Muscle layer of colon (tissue), 2 donors: ENCODE results near the gene PRSS22.

ENCODE experiments used
- H3K27ac ChIP-seq: one replicate; pipeline ENCODE4 v1.7.0; 2013; ENCODE audit warnings: low read depth, mild to moderate bottlenecking, low read length, moderate library complexity
- H3K27me3 ChIP-seq, 2 donors: one replicate each; pipeline ENCODE4 v1.7.0; 2013; ENCODE audit warnings: low read length in 2 of 2, mild to moderate bottlenecking in 2 of 2; ENCODE audit not compliant: insufficient read depth in 2 of 2, control insufficient read depth in 1 of 2
- H3K36me3 ChIP-seq: one replicate; pipeline ENCODE4 v1.7.0; 2013; ENCODE audit warnings: mild to moderate bottlenecking, low read length; ENCODE audit not compliant: insufficient read depth
- H3K4me1 ChIP-seq: one replicate; pipeline ENCODE4 v1.7.0; 2013; ENCODE audit warnings: mild to moderate bottlenecking, low read length; ENCODE audit not compliant: insufficient read depth
- H3K4me3 ChIP-seq, 2 donors: one replicate each; pipeline ENCODE4 v1.7.0; 2013; ENCODE audit warnings: low read length in 2 of 2, low read depth in 1 of 2, mild to moderate bottlenecking in 1 of 2, moderate library complexity in 1 of 2
- H3K9ac ChIP-seq: one replicate; pipeline ENCODE4 v1.7.0; 2013; ENCODE audit warnings: low read length
- H3K9me3 ChIP-seq: one replicate; pipeline ENCODE4 v1.7.0; 2013; ENCODE audit warnings: mild to moderate bottlenecking, low read length
- donor health status: abdominal sarcoma.
- donor health status: Adenocarcinoma of cecum.

Gene PRSS22

GRCh38 chr16:2814551-2815298 is 43.2 kb downstream of the PRSS22 start:
- H3K27me3 ChIP-seq = peaks cover 0 to 7% of the 10 kb centered on the region in 2 donors
- no peak overlapping the region for H3K4me3 ChIP-seq
- no peaks in the 10 kb centered on the region for H3K4me1 ChIP-seq
- no peaks in the 10 kb centered on the region for H3K36me3 ChIP-seq
- no peaks in the 10 kb centered on the region for H3K9me3 ChIP-seq
- no peak overlapping the region for H3K27ac ChIP-seq
- no peak overlapping the region for H3K9ac ChIP-seq

- Histone ChIP-seq H3K27ac (no peak overlapping the region), H3K9me3 (no peaks in the 10 kb centered on the region), H3K27me3 (peaks cover 0 to 7% of the 10 kb centered on the region in 2 donors), H3K36me3 (no peaks in the 10 kb centered on the region), H3K9ac (no peak overlapping the region), H3K4me1 (no peaks in the 10 kb centered on the region), H3K4me3 (no peak overlapping the region)
Measured at GRCh38 chr16:2813771-2814221, 44.2 kb downstream of the PRSS22 start.

GRCh38 chr16:2811703-2812471 is 46.1 kb downstream of the PRSS22 start:
- Histone ChIP-seq H3K4me1 (no peaks in the 10 kb centered on the region), H3K9me3 (no peaks in the 10 kb centered on the region), H3K4me3 (no peak overlapping the region), H3K36me3 (no peaks in the 10 kb centered on the region), H3K27me3 (peaks cover 0 to 7% of the 10 kb centered on the region in 2 donors), H3K9ac (no peak overlapping the region), H3K27ac (no peak overlapping the region)

- no peaks in the 10 kb centered on the region for H3K4me1 ChIP-seq
- no peak overlapping the region for H3K27ac ChIP-seq
- H3K9me3 ChIP-seq = no peaks in the 10 kb centered on the region
- H3K36me3 ChIP-seq = no peaks in the 10 kb centered on the region
- no peak overlapping the region for H3K9ac ChIP-seq
- H3K4me3 ChIP-seq = no peak overlapping the region
- peaks cover 0 to 7% of the 10 kb centered on the region in 2 donors for H3K27me3 ChIP-seq
Measured at GRCh38 chr16:2810651-2811050, 47.3 kb downstream of the PRSS22 start.

- Histone ChIP-seq H3K9me3 (no peaks in the 10 kb centered on the region), H3K4me3 (no peak overlapping the region), H3K36me3 (no peaks in the 10 kb centered on the region), H3K27me3 (peaks cover 0 to 5% of the 10 kb centered on the region in 2 donors), H3K9ac (no peak overlapping the region), H3K4me1 (no peaks in the 10 kb centered on the region), H3K27ac (no peak overlapping the region)
Measured at GRCh38 chr16:2809149-2809760, 48.7 kb downstream of the PRSS22 start.

- H3K4me3 ChIP-seq = no peak overlapping the region
- H3K4me1 ChIP-seq = no peaks in the 10 kb centered on the region
- H3K27ac ChIP-seq = no peak overlapping the region
- no peaks in the 10 kb centered on the region for H3K9me3 ChIP-seq
- peaks cover 0 to 5% of the 10 kb centered on the region in 2 donors for H3K27me3 ChIP-seq
- H3K36me3 ChIP-seq = no peaks in the 10 kb centered on the region
- H3K9ac ChIP-seq = no peak overlapping the region
Measured at GRCh38 chr16:2808181-2808580, 49.8 kb downstream of the PRSS22 start.

GRCh38 chr16:2806286-2806685 is 51.7 kb downstream of the PRSS22 start:
- H3K36me3 ChIP-seq = no peaks in the 10 kb centered on the region
- no peak overlapping the region for H3K9ac ChIP-seq
- no peaks in the 10 kb centered on the region for H3K4me1 ChIP-seq
- no peak overlapping the region for H3K4me3 ChIP-seq
- peaks cover 2% of the 10 kb centered on the region for H3K9me3 ChIP-seq
- peaks cover 0 to 5% of the 10 kb centered on the region in 2 donors for H3K27me3 ChIP-seq
- no peak overlapping the region for H3K27ac ChIP-seq

- peaks cover 0 to 5% of the 10 kb centered on the region in 2 donors for H3K27me3 ChIP-seq
- no peak overlapping the region for H3K9ac ChIP-seq
- H3K4me3 ChIP-seq = no peak overlapping the region
- H3K27ac ChIP-seq = no peak overlapping the region
- H3K36me3 ChIP-seq = no peaks in the 10 kb centered on the region
- H3K9me3 ChIP-seq = peaks cover 2% of the 10 kb centered on the region
- H3K4me1 ChIP-seq = no peaks in the 10 kb centered on the region
Measured at GRCh38 chr16:2804728-2805127, 53.2 kb downstream of the PRSS22 start.

- Histone ChIP-seq H3K9ac (no peak overlapping the region), H3K36me3 (no peaks in the 10 kb centered on the region), H3K9me3 (peaks cover 2% of the 10 kb centered on the region), H3K4me1 (no peaks in the 10 kb centered on the region), H3K27me3 (peaks cover 0 to 13% of the 10 kb centered on the region in 2 donors), H3K4me3 (no peak overlapping the region), H3K27ac (no peak overlapping the region)
Measured at GRCh38 chr16:2803545-2804195, 54.3 kb downstream of the PRSS22 start.
